ENCODE measurements around the gene CTDSP2.

GRCh38 chr12:57802607-57803006 is 43.9 kb downstream of the CTDSP2 start:
- TF ChIP-seq EZH2 (IDR thresholded peaks at IDR 0.05; ENCODE audit: insufficient read depth, low read length) (no peak), CTCF (IDR thresholded peaks at IDR 0.05; ENCODE audit: insufficient read depth, low read depth, low read length) (no peak)
